Measurements from ENCODE around the gene PTGIR. TPM values are rescaled to one million over a fixed set of nuclear protein-coding genes. Genes with fewer than 3 reads are reported as not detected.

Gene PTGIR
- total RNA-seq, 4 donors from 2014 or later = 0.51 to 3.6 (median 2.1) TPM

DNA sequence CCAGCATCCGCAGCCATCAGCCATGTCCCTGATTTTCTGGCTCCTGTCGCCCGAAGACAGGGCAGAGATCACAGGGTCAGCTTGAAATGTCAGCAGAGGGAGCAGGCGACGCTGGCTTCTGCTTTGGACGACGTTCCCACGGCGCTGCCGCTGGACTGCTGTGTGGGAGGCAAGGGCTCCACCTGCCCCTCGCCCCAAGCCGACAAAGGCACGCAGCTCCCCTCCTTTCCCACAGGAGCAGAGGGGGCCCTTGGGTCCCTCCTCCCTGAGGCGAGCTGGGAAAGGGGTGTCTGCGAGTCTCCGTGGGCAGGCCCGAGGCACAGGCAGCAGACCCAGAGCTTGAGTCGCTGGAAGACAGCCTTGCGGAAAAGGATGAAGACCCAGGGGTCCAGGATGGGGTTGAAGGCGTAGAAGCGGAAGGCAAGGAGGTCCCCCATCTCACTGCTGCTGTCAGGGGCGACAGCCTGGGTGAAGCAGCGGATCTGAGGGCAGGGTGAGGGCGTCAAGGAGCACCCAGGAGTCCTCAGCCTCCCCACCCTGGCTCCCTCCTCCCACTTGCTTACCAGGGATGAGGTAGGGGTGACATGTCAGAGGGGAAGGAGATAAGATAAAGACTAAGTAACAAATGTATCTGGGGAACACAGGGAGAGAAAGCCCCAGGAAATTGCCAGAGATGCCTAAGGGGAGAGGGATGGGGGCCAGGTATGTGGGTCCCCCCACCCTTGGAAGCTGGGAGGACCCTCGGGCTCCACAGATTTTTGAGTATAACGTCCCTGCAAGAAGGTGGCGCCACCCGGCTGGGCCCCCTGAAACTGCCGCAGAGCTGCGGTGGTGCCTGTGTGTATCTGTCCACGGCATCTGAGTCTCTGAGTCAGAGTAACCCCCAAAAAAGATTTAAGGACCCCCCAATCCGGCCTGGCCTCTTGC, 3.4 kb downstream of the PTGIR start:
- no peak for DNase-seq (ENCODE audit: low spot score in 2 of 2)
- TF ChIP-seq POLR2A (IDR thresholded peaks at IDR 0.05) = no peak
- TF ChIP-seq, protein P1, sequence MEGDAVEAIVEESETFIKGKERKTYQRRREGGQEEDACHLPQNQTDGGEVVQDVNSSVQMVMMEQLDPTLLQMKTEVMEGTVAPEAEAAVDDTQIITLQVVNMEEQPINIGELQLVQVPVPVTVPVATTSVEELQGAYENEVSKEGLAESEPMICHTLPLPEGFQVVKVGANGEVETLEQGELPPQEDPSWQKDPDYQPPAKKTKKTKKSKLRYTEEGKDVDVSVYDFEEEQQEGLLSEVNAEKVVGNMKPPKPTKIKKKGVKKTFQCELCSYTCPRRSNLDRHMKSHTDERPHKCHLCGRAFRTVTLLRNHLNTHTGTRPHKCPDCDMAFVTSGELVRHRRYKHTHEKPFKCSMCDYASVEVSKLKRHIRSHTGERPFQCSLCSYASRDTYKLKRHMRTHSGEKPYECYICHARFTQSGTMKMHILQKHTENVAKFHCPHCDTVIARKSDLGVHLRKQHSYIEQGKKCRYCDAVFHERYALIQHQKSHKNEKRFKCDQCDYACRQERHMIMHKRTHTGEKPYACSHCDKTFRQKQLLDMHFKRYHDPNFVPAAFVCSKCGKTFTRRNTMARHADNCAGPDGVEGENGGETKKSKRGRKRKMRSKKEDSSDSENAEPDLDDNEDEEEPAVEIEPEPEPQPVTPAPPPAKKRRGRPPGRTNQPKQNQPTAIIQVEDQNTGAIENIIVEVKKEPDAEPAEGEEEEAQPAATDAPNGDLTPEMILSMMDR (IDR thresholded peaks at IDR 0.05) = no peak
- WGBS, 2 donors = 67 to 72% methylated on average over 32 of the region's 32 CpGs
- no peak overlapping the region for H3K4me3 ChIP-seq (ENCODE audit: low read depth, poor library complexity, severe bottlenecking)
- intact Hi-C loops (cut with DNase I; ENCODE audit: low total_unique reads) = no loop called here

DNA sequence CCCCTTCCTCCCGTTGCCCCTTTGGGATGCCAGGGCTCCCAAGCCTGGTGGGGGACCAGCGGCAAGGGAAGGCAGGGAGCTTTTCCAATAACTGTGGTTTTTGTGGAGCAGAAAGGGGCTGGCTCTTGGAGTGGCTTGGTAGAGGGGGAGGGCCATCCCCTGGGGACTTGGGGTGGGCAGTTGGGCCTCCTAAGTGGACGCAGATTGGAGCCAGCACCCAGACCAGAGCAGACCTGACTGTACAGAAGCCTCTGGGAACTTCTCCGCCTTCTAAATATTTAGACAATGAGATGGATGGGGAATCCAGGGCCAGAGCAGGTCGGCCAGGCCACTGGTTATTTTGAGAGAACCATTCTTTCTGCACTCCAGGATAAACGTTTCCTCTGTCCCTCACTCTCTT, 4.2 kb downstream of the PTGIR start:
- no peak for DNase-seq (ENCODE audit: low spot score in 2 of 2)
- intact Hi-C loops (cut with DNase I; ENCODE audit: low total_unique reads) = no loop called here
- 68 to 69% methylated on average over 6 of the region's 6 CpGs for WGBS, 2 donors
- H3K4me3 ChIP-seq (ENCODE audit: low read depth, poor library complexity, severe bottlenecking) = no peak overlapping the region
- TF ChIP-seq, protein P1 (IDR thresholded peaks at IDR 0.05) = no peak
- TF ChIP-seq POLR2A (IDR thresholded peaks at IDR 0.05) = no peak

DNA sequence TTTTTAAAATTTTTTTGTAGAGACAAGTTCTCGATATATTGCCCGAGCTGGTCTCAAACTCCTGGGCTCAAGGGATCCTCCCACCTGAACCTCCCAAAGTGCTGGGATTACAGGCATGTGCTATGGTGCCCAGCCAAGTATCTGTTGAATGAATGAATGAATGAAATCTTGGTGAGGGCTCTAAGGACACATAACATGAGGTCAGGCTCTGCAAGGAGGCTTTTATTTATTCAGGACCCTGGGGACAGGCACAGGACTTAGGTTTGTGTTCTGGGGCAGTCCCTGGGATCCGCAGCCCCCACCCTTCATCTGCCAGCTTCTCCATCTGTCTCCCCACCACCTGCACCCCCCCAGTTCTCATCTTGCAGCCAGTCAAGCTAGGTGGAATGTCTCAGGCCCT, 4.6 kb downstream of the PTGIR start:
- H3K4me3 ChIP-seq (ENCODE audit: low read depth, poor library complexity, severe bottlenecking) = no peak overlapping the region
- 79 to 84% methylated on average over 3 of the region's 3 CpGs for WGBS, 2 donors
- no peak for DNase-seq (ENCODE audit: low spot score in 2 of 2)
- TF ChIP-seq, protein P1 (IDR thresholded peaks at IDR 0.05) = no peak
- TF ChIP-seq POLR2A (IDR thresholded peaks at IDR 0.05) = no peak
- intact Hi-C loops (cut with DNase I; ENCODE audit: low total_unique reads) = no loop called here

DNA sequence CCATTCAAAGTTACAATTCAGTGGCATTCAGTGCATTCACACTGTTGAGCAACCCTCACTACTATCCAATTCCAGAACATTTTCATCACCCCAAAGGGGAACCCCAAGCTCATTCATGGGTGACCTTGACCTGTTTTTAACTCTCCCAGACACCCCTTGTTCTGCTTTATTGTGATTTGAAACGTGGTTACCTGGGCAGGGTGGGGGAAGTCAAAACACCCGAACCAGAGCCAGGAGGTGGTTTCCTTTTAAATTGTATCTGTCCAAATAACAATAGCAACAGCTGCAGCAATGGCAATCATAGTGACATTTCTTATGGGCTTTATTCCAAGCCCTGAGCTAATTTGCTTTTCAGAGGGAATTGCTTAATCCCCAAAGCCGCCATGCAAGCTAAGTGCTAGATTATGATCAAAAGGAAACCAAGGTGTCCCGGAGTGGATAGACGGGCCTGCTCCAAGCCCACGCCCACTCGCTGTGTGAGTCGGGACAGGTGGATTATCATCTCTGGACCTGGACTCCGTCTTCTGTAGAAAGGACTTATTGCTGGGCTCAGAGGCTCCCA, 6.1 kb downstream of the PTGIR start:
- intact Hi-C loops (cut with DNase I; ENCODE audit: low total_unique reads) = loop anchor here (10.0 kb wide), 1 partner anchor 46 kb away; the partner anchor contains the start of gene DACT3
- DNase-seq (ENCODE audit: low spot score in 2 of 2) = no peak
- no peak overlapping the region for H3K4me3 ChIP-seq (ENCODE audit: low read depth, poor library complexity, severe bottlenecking)
- WGBS, 2 donors = 18 to 35% methylated on average over 9 of the region's 9 CpGs
- TF ChIP-seq, protein P1 (IDR thresholded peaks at IDR 0.05) = no peak
- no peak for TF ChIP-seq POLR2A (IDR thresholded peaks at IDR 0.05)

DNA sequence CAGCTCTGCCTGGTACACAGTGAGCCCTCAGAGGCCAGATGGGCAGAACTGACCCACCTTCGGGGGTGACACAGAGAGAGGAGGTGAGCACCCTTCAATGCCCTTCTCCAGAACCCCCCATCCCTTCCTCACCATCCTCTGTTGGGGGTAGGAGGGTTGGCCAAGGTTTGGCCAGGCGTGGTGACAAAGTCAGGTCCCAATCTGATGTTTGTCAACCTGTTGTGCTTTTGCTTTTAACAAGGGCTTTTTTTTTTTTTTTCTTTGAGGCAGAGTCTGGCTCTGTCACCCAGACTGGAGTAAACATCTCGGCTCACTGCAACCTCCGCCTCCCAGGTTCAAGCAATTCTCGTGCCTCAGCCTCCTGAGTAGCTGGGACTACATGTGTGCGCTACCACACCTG, 7.3 kb downstream of the PTGIR start:
- TF ChIP-seq, protein P1 (IDR thresholded peaks at IDR 0.05) = no peak
- no peak for TF ChIP-seq POLR2A (IDR thresholded peaks at IDR 0.05)
- intact Hi-C loops (cut with DNase I; ENCODE audit: low total_unique reads) = loop anchor here (10.0 kb wide), 1 partner anchor 47 kb away; the partner anchor contains the start of gene DACT3
- H3K4me3 ChIP-seq (ENCODE audit: low read depth, poor library complexity, severe bottlenecking) = no peak overlapping the region
- WGBS, 2 donors = 79 to 83% methylated on average over 6 of the region's 6 CpGs
- no peak for DNase-seq (ENCODE audit: low spot score in 2 of 2)

Data from lower leg skin (tissue), 4 donors.